Limb (tissue), 2 donors: ENCODE measurements around the gene ACSS2.

Experiments used
- DNase-seq, 2 donors: peaks; one replicate each; pipeline ENCODE4 v3.0.0-alpha.2; 2016; ENCODE audit errors: extremely low spot score in 2 of 2

Gene ACSS2

GRCh38 chr20:34876406-34877282, at the start of gene ACSS2:
Gene ACSS2, plus strand, starts transcription at chr20:34876612. Its CDS starts 34 bp downstream, at chr20:34876646.
- DNase-seq, result no peak

- no peak for DNase-seq
Measured at GRCh38 chr20:34829191-34829590, 47.2 kb upstream of the ACSS2 start.

- no peak for DNase-seq
Measured at GRCh38 chr20:34831936-34832335, 44.5 kb upstream of the ACSS2 start.

GRCh38 chr20:34834459-34834893, 41.9 kb upstream of the ACSS2 start:
- DNase-seq, result peak in 1 of 2 donors; percentile 58

GRCh38 chr20:34842143-34842542, 34.3 kb upstream of the ACSS2 start:
- no peak for DNase-seq

GRCh38 chr20:34843421-34843820, 33.0 kb upstream of the ACSS2 start:
- no peak for DNase-seq

GRCh38 chr20:34848597-34848996, 27.8 kb upstream of the ACSS2 start:
- no peak for DNase-seq

GRCh38 chr20:34849778-34850177, 26.6 kb upstream of the ACSS2 start:
- DNase-seq, result no peak

GRCh38 chr20:34850969-34851368, 25.4 kb upstream of the ACSS2 start:
- no peak for DNase-seq

GRCh38 chr20:34852298-34852697, 24.1 kb upstream of the ACSS2 start:
- no peak for DNase-seq

- DNase-seq, result no peak
Measured at GRCh38 chr20:34859367-34859766, 17.0 kb upstream of the ACSS2 start.

- DNase-seq, result no peak
Measured at GRCh38 chr20:34859826-34860545, 16.4 kb upstream of the ACSS2 start.

- no peak for DNase-seq
Measured at GRCh38 chr20:34861386-34862084, 14.9 kb upstream of the ACSS2 start.

- no peak for DNase-seq
Measured at GRCh38 chr20:34862724-34863123, 13.7 kb upstream of the ACSS2 start.

- no peak for DNase-seq
Measured at GRCh38 chr20:34863421-34863965, 12.9 kb upstream of the ACSS2 start.

- DNase-seq, result no peak
Measured at GRCh38 chr20:34864216-34864615, 12.2 kb upstream of the ACSS2 start.

- no peak for DNase-seq
Measured at GRCh38 chr20:34871320-34871926, 5.0 kb upstream of the ACSS2 start.

- no peak for DNase-seq
Measured at GRCh38 chr20:34871966-34872621, 4.3 kb upstream of the ACSS2 start.

- DNase-seq, result peak; percentile 77 to 91
Measured at GRCh38 chr20:34872622-34873224, 3.7 kb upstream of the ACSS2 start, which contains the start of gene GGT7. Gene GGT7, minus strand, starts transcription at chr20:34872856. Its CDS starts 41 bp downstream, at chr20:34872815.

- no peak for DNase-seq
Measured at GRCh38 chr20:34873583-34874093, 2.8 kb upstream of the ACSS2 start.
